H9 (cell line): Measurements from ENCODE around the gene RBM27. TPM values are rescaled to one million over a fixed set of nuclear protein-coding genes. Genes with fewer than 3 reads are reported as not detected.

Experiments used
- DNase-seq: peaks from one replicate; pipeline ENCODE4 v3.0.0-alpha.2; 2017
- H2AFZ ChIP-seq: one replicate; pipeline ENCODE4 v1.6.1; 2013; ENCODE audit warnings: mild to moderate bottlenecking, low read length, control low read depth, moderate library complexity
- H2AK5ac ChIP-seq: 2 replicates; pipeline ENCODE4 v1.6.1; 2013; ENCODE audit warnings: low read length, control low read depth, mixed read lengths; ENCODE audit not compliant: insufficient read length
- H2BK120ac ChIP-seq: one replicate; pipeline ENCODE4 v1.6.1; 2013; ENCODE audit warnings: low read depth, mild to moderate bottlenecking, low read length, control low read depth, inconsistent platforms; ENCODE audit not compliant: poor library complexity, severe bottlenecking
- H2BK12ac ChIP-seq: 2 replicates; pipeline ENCODE4 v1.6.1; 2013; ENCODE audit warnings: low read length, control low read depth, mixed read lengths, low read depth; ENCODE audit not compliant: insufficient read length
- H2BK15ac ChIP-seq: 2 replicates; pipeline ENCODE4 v1.6.1; 2013; ENCODE audit warnings: low read depth, low read length, control low read depth
- H2BK20ac ChIP-seq: one replicate; pipeline ENCODE4 v1.6.1; 2013; ENCODE audit warnings: low read depth, mild to moderate bottlenecking, low read length, control low read depth, inconsistent platforms; ENCODE audit not compliant: poor library complexity, severe bottlenecking
- H2BK5ac ChIP-seq: 2 replicates; pipeline ENCODE4 v1.6.1; 2013; ENCODE audit warnings: low read length, control low read depth, mixed read lengths; ENCODE audit not compliant: insufficient read length
- H3K14ac ChIP-seq: 2 replicates; pipeline ENCODE4 v1.6.1; 2013; ENCODE audit warnings: low read length, control low read depth; ENCODE audit not compliant: insufficient read depth
- H3K18ac ChIP-seq: 2 replicates; pipeline ENCODE4 v1.6.1; 2013; ENCODE audit warnings: low read depth, mild to moderate bottlenecking, mixed read lengths, low read length, control low read depth; ENCODE audit not compliant: insufficient read length
- H3K23ac ChIP-seq: 2 replicates; pipeline ENCODE4 v1.6.1; 2013; ENCODE audit warnings: low read length, control low read depth, mixed read lengths, low read depth; ENCODE audit not compliant: insufficient read length
- H3K23me2 ChIP-seq: 2 replicates; pipeline ENCODE4 v1.6.1; 2013; ENCODE audit warnings: low read depth, mild to moderate bottlenecking, mixed read lengths, low read length, control low read depth; ENCODE audit not compliant: insufficient read length, poor library complexity, severe bottlenecking
- H3K27ac ChIP-seq: 2 replicates; pipeline ENCODE4 v1.5.1; 2013; ENCODE audit warnings: low read length, control low read depth, mixed read lengths, low read depth; ENCODE audit not compliant: insufficient read length
- H3K27me3 ChIP-seq: 2 replicates; pipeline ENCODE4 v1.6.1; 2013; ENCODE audit warnings: low read length, control low read depth, inconsistent platforms; ENCODE audit not compliant: insufficient read depth
- H3K4ac ChIP-seq: 2 replicates; pipeline ENCODE4 v1.6.1; 2013; ENCODE audit warnings: low read depth, mild to moderate bottlenecking, control low read depth, inconsistent platforms, low read length, moderate library complexity
- H3K4me1 ChIP-seq: 2 replicates; pipeline ENCODE4 v1.6.1; 2013; ENCODE audit warnings: low read length, control low read depth, inconsistent platforms; ENCODE audit not compliant: insufficient read depth
- H3K4me2 ChIP-seq: 2 replicates; pipeline ENCODE4 v1.6.1; 2013; ENCODE audit warnings: low read length, control low read depth, mixed read lengths; ENCODE audit not compliant: insufficient read length, insufficient read depth
- H3K56ac ChIP-seq: 2 replicates; pipeline ENCODE4 v1.6.1; 2013; ENCODE audit warnings: low read depth, mild to moderate bottlenecking, mixed read lengths, low read length, control low read depth; ENCODE audit not compliant: insufficient read length
- H3K79me1 ChIP-seq: 2 replicates; pipeline ENCODE4 v1.6.1; 2013; ENCODE audit warnings: low read depth, mild to moderate bottlenecking, moderate library complexity, low read length, control low read depth, inconsistent platforms; ENCODE audit not compliant: insufficient read depth, poor library complexity, severe bottlenecking
- H3K79me2 ChIP-seq: 2 replicates; pipeline ENCODE4 v1.6.1; 2013; ENCODE audit warnings: low read length, control low read depth, inconsistent platforms; ENCODE audit not compliant: insufficient read depth
- H3K9ac ChIP-seq: 2 replicates; pipeline ENCODE4 v1.6.1; 2013; ENCODE audit warnings: low read length, control low read depth, mixed read lengths; ENCODE audit not compliant: insufficient read length; ENCODE audit errors: extremely low read depth
- H3K9me3 ChIP-seq: one replicate; pipeline ENCODE4 v1.6.1; 2013; ENCODE audit warnings: low read depth, low read length, inconsistent platforms; ENCODE audit not compliant: control insufficient read depth
- H3T11ph ChIP-seq: one replicate; pipeline ENCODE4 v1.6.1; 2013; ENCODE audit warnings: mild to moderate bottlenecking, low read length, control low read depth, inconsistent platforms
- H4K20me1 ChIP-seq: one replicate; pipeline ENCODE4 v1.6.1; 2013; ENCODE audit not compliant: control insufficient read depth, insufficient read length, insufficient read depth
- H4K5ac ChIP-seq: 2 replicates; pipeline ENCODE4 v1.6.1; 2013; ENCODE audit warnings: low read depth, mild to moderate bottlenecking, mixed read lengths, low read length, control low read depth; ENCODE audit not compliant: insufficient read length
- H4K8ac ChIP-seq: replicated peaks from 2 replicates; pipeline ENCODE4 v1.6.1; 2013; ENCODE audit warnings: low read length, control low read depth, mixed read lengths, low read depth; ENCODE audit not compliant: insufficient read length
- H4K91ac ChIP-seq: 2 replicates; pipeline ENCODE4 v1.6.1; 2013; ENCODE audit warnings: low read depth, mild to moderate bottlenecking, moderate library complexity, mixed read lengths, low read length, control low read depth; ENCODE audit not compliant: insufficient read length
- H3K27ac Mint-ChIP-seq, 3 experiments: 2 replicates in 2 of 3; 3 replicates in 1 of 3; pipeline ENCODE4 v1.8.0; 2020 to 2021; ENCODE audit warnings: mixed read lengths in 3 of 3, mild to moderate bottlenecking in 1 of 3, moderate library complexity in 1 of 3
- H3K27me3 Mint-ChIP-seq: 2 replicates; pipeline ENCODE4 v1.8.0; 2021; ENCODE audit warnings: low read depth, mild to moderate bottlenecking, moderate library complexity, mixed read lengths
- H3K36me3 Mint-ChIP-seq, 3 experiments: 2 replicates in 2 of 3; 3 replicates in 1 of 3; pipeline ENCODE4 v1.8.0; 2020 to 2021; ENCODE audit warnings: low read depth in 3 of 3, mixed read lengths in 3 of 3; ENCODE audit not compliant: insufficient read depth in 1 of 3
- H3K4me1 Mint-ChIP-seq, 2 experiments: 2 replicates each; pipeline ENCODE4 v1.8.0; 2020; ENCODE audit warnings: mixed read lengths in 2 of 2
- H3K4me3 Mint-ChIP-seq, 2 experiments: 2 replicates in 1 of 2; 3 replicates in 1 of 2; pipeline ENCODE4 v1.8.0; 2020 to 2021; ENCODE audit warnings: mild to moderate bottlenecking in 2 of 2, mixed read lengths in 2 of 2, moderate library complexity in 1 of 2
- H3K9me3 Mint-ChIP-seq, 2 experiments: 2 replicates in 1 of 2; 3 replicates in 1 of 2; pipeline ENCODE4 v1.8.0; 2020; ENCODE audit warnings: mild to moderate bottlenecking in 2 of 2, mixed read lengths in 2 of 2, moderate library complexity in 1 of 2
- CTCF ChIP-seq: fragments of 200-600 bp; sonication (generic); conservative IDR thresholded peaks from 3 replicates; pipeline ENCODE4 v1.8.0; 2021; ENCODE audit warnings: antibody characterized with exemption, mild to moderate bottlenecking
- WGBS: extraction: QIAGEN DNeasy Blood & Tissue Kit; methylation state at CpG from one replicate; pipeline ENCODE4 v1.1.7; 2013; ENCODE audit warnings: missing lambda C conversion rate, low lambda C conversion rate, mixed read lengths; ENCODE audit not compliant: insufficient read length; ENCODE audit errors: extremely low coverage; 5-methylcytosine and 5-hydroxymethylcytosine counted together
- total RNA-seq: library from RNA; stranded (reverse); gene quantifications from 2 replicates; pipeline ENCODE4 v1.2.1, GENCODE V29; 2021

The RBM27 gene
- total RNA-seq, 1 experiment from 2014 or later = 33.8 TPM

GRCh38 chr5:146249801-146250200 is 46.4 kb downstream of the RBM27 start:
- Histone ChIP-seq H3K79me2 (no peaks in the 10 kb centered on the region), H3K27ac (no peak overlapping the region), H3K79me1 (peaks cover 5% of the 10 kb centered on the region), H2BK5ac (no peak overlapping the region), H2BK20ac (no peak overlapping the region), H2BK120ac (no peak overlapping the region), H3K23ac (no peak overlapping the region), H3K4ac (no peak overlapping the region), H4K91ac (no peak overlapping the region), H3T11ph (no peak overlapping the region), H3K4me1 (no peaks in the 10 kb centered on the region), H3K9me3 (no peaks in the 10 kb centered on the region), H4K5ac (no peak overlapping the region), H4K8ac (no peak overlapping the region), H4K20me1 (no peaks in the 10 kb centered on the region), H3K23me2 (no peaks in the 10 kb centered on the region), H2BK15ac (no peak overlapping the region), H3K4me2 (no peak overlapping the region), H3K14ac (no peak overlapping the region), H2AFZ (no peak overlapping the region), H2BK12ac (no peak overlapping the region), H2AK5ac (no peak overlapping the region), H3K9ac (no peak overlapping the region), H3K56ac (no peak overlapping the region), H3K18ac (no peak overlapping the region), H3K27me3 (no peaks in the 10 kb centered on the region)
- no peak for DNase-seq
- no peak overlapping the region for H3K27ac Mint-ChIP-seq
- no CpG with 5 or more reads among the region's 4 CpGs for WGBS
- TF ChIP-seq CTCF = no peak
- peaks cover 11 to 44% (median 36%) of the 10 kb centered on the region in 3 experiments; a peak in 6 of 7 replicates for H3K36me3 Mint-ChIP-seq
- no peaks in the 10 kb centered on the region for H3K27me3 Mint-ChIP-seq
- H3K9me3 Mint-ChIP-seq = no peaks in the 10 kb centered on the region
- no peaks in the 10 kb centered on the region for H3K4me1 Mint-ChIP-seq
- H3K4me3 Mint-ChIP-seq = no peak overlapping the region

Other genes with a start within 250 kb of the RBM27 start
- 0.52 and 0.64 TPM in 2 replicates for gene PLAC8L1, start 98.0 kb upstream of the RBM27 start, total RNA-seq
- gene LARS1, start 21.0 kb upstream of the RBM27 start, total RNA-seq = 251 and 284 TPM in 2 replicates
- not detected in 2 replicates for gene POU4F3, start 135.2 kb downstream of the RBM27 start, total RNA-seq
- gene TCERG1, start 243.7 kb downstream of the RBM27 start, total RNA-seq = 112 and 115 TPM in 2 replicates